Measurements from ENCODE around the gene RETNLB.

RETNLB gene

GRCh38 chr3:108779496-108779895 is 22.3 kb upstream of the RETNLB start:
- ChIA-PET CTCF (no interaction called here), POLR2A (no interaction called here)
- no peak overlapping the region for H3K4me3 ChIP-seq (ENCODE audit: low read depth, low read length)
- DNase-seq (ENCODE audit: low read depth, low spot score), result no peak
- TF ChIP-seq CTCF (IDR thresholded peaks at IDR 0.05; ENCODE audit: insufficient read depth, low read length, missing control alignments), result no peak

- CTCF ChIA-PET, result no interaction called here
- TF ChIP-seq CTCF (IDR thresholded peaks at IDR 0.05; ENCODE audit: insufficient read depth, low read length, missing control alignments), result no peak
- POLR2A ChIA-PET, result no interaction called here
These were observed 18.4 kb upstream of the RETNLB start for GRCh38 chr3:108775649-108776048.

GRCh38 chr3:108767253-108767652 is 10.0 kb upstream of the RETNLB start:
- ChIA-PET CTCF (no interaction called here), POLR2A (no interaction called here)
- H3K4me3 ChIP-seq (ENCODE audit: low read depth, low read length), result no peak overlapping the region
- TF ChIP-seq CTCF (IDR thresholded peaks at IDR 0.05; ENCODE audit: insufficient read depth, low read length, missing control alignments), result no peak
- no peak for DNase-seq (ENCODE audit: low read depth, low spot score)

More at GRCh38 chr3:108775649-108776048, 18.4 kb upstream of the RETNLB start:
- DNase-seq (ENCODE audit: low read depth, low spot score), result no peak
- H3K4me3 ChIP-seq (ENCODE audit: low read depth, low read length), result no peak overlapping the region

GRCh38 chr3:108755686-108756085 is 1.5 kb downstream of the RETNLB start:
- no peak for DNase-seq (ENCODE audit: low read depth, low spot score)
- no peak overlapping the region for H3K4me3 ChIP-seq (ENCODE audit: low read depth, low read length)
- ChIA-PET CTCF (no interaction called here), POLR2A (no interaction called here)
- TF ChIP-seq CTCF (IDR thresholded peaks at IDR 0.05; ENCODE audit: insufficient read depth, low read length, missing control alignments), result no peak

- no peak for DNase-seq (ENCODE audit: low read depth, low spot score)
- POLR2A ChIA-PET, result no interaction called here
These were observed 12.4 kb downstream of the RETNLB start for GRCh38 chr3:108744762-108745161.

GRCh38 chr3:108742929-108743328 is 14.3 kb downstream of the RETNLB start:
- ChIA-PET CTCF (no interaction called here), POLR2A (no interaction called here)
- DNase-seq (ENCODE audit: low read depth, low spot score), result no peak
- TF ChIP-seq CTCF (IDR thresholded peaks at IDR 0.05; ENCODE audit: insufficient read depth, low read length, missing control alignments), result no peak
- no peak overlapping the region for H3K4me3 ChIP-seq (ENCODE audit: low read depth, low read length)

More at GRCh38 chr3:108744762-108745161, 12.4 kb downstream of the RETNLB start:
- no peak overlapping the region for H3K4me3 ChIP-seq (ENCODE audit: low read depth, low read length)
- no peak for TF ChIP-seq CTCF (IDR thresholded peaks at IDR 0.05; ENCODE audit: insufficient read depth, low read length, missing control alignments)
- CTCF ChIA-PET, result no interaction called here

Data from AG04449 (cell line).